Measurements from ENCODE around the gene ATG7.
A peak's percentile ranks its signal among the peaks of the same experiment; 100 is the strongest.
"Not testable (repeated sequence)": the region's sequence is repeated elsewhere in the genome, so short reads cannot be mapped to it uniquely, and the experiment has no call there.

Gene ATG7

DNA sequence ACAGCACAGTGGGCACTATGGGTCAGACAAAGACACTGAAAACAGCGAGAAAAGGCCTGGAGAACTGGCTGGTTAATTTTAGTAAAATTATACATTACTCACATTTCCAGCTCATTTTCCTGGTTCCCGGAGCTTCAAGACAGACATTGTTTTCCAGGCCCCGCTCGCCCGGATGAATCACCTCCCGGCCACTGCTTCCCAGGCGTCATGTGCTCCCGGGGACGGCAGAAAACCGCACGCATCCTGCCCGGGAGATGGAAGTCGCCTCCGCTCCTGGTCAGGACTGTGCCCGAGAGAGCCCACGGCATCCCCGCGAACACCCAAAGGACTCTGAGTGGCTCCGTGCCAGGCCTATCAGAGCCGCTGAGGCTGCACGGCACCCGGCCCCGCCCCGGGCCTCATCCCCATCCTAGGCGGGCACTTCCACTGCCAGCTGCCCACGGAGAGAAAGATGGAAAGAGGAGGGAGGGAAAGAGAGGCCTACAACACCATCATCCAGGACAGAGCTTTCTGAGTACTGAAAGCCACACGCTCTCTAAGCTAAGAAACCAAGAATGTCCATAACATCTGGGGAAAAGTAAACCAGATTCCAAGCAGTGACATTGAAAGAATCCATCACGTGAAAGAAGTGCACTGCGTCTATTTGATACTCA is 296.4 kb downstream of the ATG7 start:
- no peak for DNase-seq (ENCODE audit: extremely low read depth, low read depth)
- no peak for TF ChIP-seq CTCF (IDR thresholded peaks at IDR 0.05; ENCODE audit: low read depth, low read length, missing control alignments)
- H3K4me3 ChIP-seq (replicated peaks; ENCODE audit: low read depth, low read length): peak overlapping the region; percentile 25

GRCh38 chr3:11569156-11569741 is 297.1 kb downstream of the ATG7 start:
- H3K4me3 ChIP-seq (replicated peaks; ENCODE audit: low read depth, low read length): peak overlapping the region; percentile 25
- no peak for DNase-seq (ENCODE audit: extremely low read depth, low read depth)
- no peak for TF ChIP-seq CTCF (IDR thresholded peaks at IDR 0.05; ENCODE audit: low read depth, low read length, missing control alignments)

GRCh38 chr3:11570251-11570650 is 298.1 kb downstream of the ATG7 start:
- no peak for TF ChIP-seq CTCF (IDR thresholded peaks at IDR 0.05; ENCODE audit: low read depth, low read length, missing control alignments)
- H3K4me3 ChIP-seq (replicated peaks; ENCODE audit: low read depth, low read length): no peak overlapping the region
- no peak for DNase-seq (ENCODE audit: extremely low read depth, low read depth)

- TF ChIP-seq CTCF (IDR thresholded peaks at IDR 0.05; ENCODE audit: low read depth, low read length, missing control alignments): no peak
- H3K4me3 ChIP-seq (replicated peaks; ENCODE audit: low read depth, low read length): no peak overlapping the region
- no peak for DNase-seq (ENCODE audit: extremely low read depth, low read depth)
Observed at GRCh38 chr3:11570789-11571495, 298.7 kb downstream of the ATG7 start.

- H3K4me3 ChIP-seq (replicated peaks; ENCODE audit: low read depth, low read length); DNase-seq (ENCODE audit: extremely low read depth, low read depth): not testable (repeated sequence)
Observed at GRCh38 chr3:11572660-11573059, 300.5 kb downstream of the ATG7 start.

DNA sequence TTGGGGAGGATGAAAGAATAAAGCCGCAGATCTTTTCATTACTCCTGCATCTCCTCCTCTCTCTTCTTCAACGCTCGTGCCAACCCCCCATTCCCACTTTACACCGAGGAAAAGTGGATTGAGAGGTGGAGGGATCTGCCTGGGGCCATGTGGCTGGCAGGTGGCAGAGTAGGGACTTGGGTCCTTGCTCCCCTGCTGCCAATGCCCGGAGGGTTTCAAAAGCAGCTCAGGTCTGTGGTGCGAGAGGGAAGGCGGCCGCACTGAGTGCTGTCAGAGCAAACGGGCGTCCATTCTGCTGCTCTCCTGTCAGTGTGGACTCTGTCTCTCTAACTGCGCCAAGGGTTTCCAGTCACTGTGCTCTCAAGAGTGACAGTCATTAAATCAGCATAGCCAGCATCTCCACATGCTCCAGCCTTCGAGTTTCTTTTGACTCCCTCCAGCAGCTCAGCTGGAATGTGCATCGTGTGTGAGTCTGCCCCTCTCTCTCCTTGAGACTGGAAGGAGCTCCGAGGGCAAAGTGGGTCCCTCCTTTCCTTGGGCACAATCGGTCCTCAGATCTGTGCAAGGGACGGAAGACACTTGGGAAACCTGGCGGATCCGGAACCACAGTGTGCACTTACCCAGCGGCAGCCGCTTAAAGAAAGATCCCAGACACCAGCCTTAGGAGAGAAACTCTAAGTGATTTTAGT is 302.9 kb downstream of the ATG7 start:
- DNase-seq (ENCODE audit: extremely low read depth, low read depth): no peak
- H3K4me3 ChIP-seq (replicated peaks; ENCODE audit: low read depth, low read length): no peak overlapping the region
- no peak for TF ChIP-seq CTCF (IDR thresholded peaks at IDR 0.05; ENCODE audit: low read depth, low read length, missing control alignments)

DNA sequence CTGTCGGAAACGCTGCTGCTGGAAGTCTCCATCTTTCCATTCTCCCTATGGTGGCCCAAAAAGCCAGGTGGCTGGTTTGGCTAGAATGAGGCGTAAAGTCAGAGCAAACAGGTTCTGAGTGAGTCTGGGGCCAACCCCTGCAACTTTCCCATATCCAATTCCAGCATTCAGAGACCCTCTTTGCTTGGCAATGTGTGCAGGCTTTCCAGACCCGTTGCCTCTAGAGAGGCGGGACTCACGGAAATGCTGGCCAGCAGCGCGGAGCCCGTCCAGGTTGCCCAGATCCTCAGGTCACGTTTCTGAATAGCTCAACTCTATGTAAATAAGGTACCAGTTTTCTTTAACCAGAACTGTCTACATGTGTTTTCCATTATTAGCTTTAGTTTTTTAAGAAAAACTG is 303.5 kb downstream of the ATG7 start:
- TF ChIP-seq CTCF (IDR thresholded peaks at IDR 0.05; ENCODE audit: low read depth, low read length, missing control alignments): no peak
- no peak overlapping the region for H3K4me3 ChIP-seq (replicated peaks; ENCODE audit: low read depth, low read length)
- no peak for DNase-seq (ENCODE audit: extremely low read depth, low read depth)
